Smooth muscle cell (in vitro differentiated cells): ENCODE results near the gene CHPT1. TPM values are rescaled to one million over a fixed set of nuclear protein-coding genes. Genes with fewer than 3 reads are reported as not detected.

ENCODE experiments used
- DNase-seq: peaks from one replicate; lab custom pipeline; 2025; ENCODE audit not compliant: unreplicated experiment; lab: John Stamatoyannopoulos, UW
- H2AFZ ChIP-seq: fragments of 200-600 bp; sonication (generic); 2 replicates; pipeline ENCODE4 v1.6.0; 2016; ENCODE audit warnings: antibody characterized with exemption, low read depth, mild to moderate bottlenecking
- H3F3A ChIP-seq: fragments of 200-600 bp; sonication (generic); 2 replicates; pipeline ENCODE4 v1.6.0; 2017; ENCODE audit warnings: antibody characterized with exemption, low read depth
- H3K27ac ChIP-seq: fragments of 200-600 bp; sonication (generic); 2 replicates; pipeline ENCODE4 v1.5.1; 2016; ENCODE audit warnings: low read depth, mild to moderate bottlenecking
- H3K27me3 ChIP-seq: fragments of 200-600 bp; sonication (generic); 2 replicates; pipeline ENCODE4 v1.6.1; 2016; ENCODE audit warnings: low read depth, mild to moderate bottlenecking
- H3K36me3 ChIP-seq: fragments of 200-600 bp; sonication (generic); 2 replicates; pipeline ENCODE4 v1.5.1; 2016; ENCODE audit warnings: low read depth
- H3K4me1 ChIP-seq: fragments of 200-600 bp; sonication (generic); 2 replicates; pipeline ENCODE4 v1.5.1; 2016; ENCODE audit warnings: low read depth
- H3K4me2 ChIP-seq: fragments of 200-600 bp; sonication (generic); 2 replicates; pipeline ENCODE4 v1.6.0; 2016; ENCODE audit warnings: mild to moderate bottlenecking
- H3K4me3 ChIP-seq: fragments of 200-600 bp; sonication (generic); 2 replicates; pipeline ENCODE4 v1.5.1; 2016; ENCODE audit warnings: mild to moderate bottlenecking
- H3K79me2 ChIP-seq: fragments of 200-600 bp; sonication (generic); 2 replicates; pipeline ENCODE4 v1.6.0; 2016; ENCODE audit warnings: low read depth, mild to moderate bottlenecking
- H3K9ac ChIP-seq: fragments of 200-600 bp; sonication (generic); 2 replicates; pipeline ENCODE4 v1.6.0; 2016; ENCODE audit warnings: low read depth
- H3K9me3 ChIP-seq: fragments of 200-600 bp; sonication (generic); replicated peaks from 2 replicates; pipeline ENCODE4 v1.5.1; 2016; ENCODE audit warnings: low read depth
- H4K20me1 ChIP-seq: fragments of 200-600 bp; sonication (generic); 2 replicates; pipeline ENCODE4 v1.6.0; 2016; ENCODE audit warnings: low read depth
- WGBS: methylation state at CpG from one replicate; pipeline ENCODE4 v1.1.7; 2016; ENCODE audit warnings: low lambda C conversion rate; 5-methylcytosine and 5-hydroxymethylcytosine counted together
- polyA plus RNA-seq: library from polyadenylated mRNA; unstranded; fragments of >200 nt; fragmentation: Nextera tagmentation; extraction: Ambion mirVana; gene quantifications from 2 replicates; pipeline ENCODE4 v1.2.1, GENCODE V29; 2016
- small RNA-seq: library from RNA; depleted of rRNA; stranded (forward); fragments of <200 nt; gene quantifications from one replicate; pipeline ENCODE3, GENCODE V24; 2014
- total RNA-seq: library from RNA; depleted of rRNA; stranded (reverse); fragments of >200 nt; gene quantifications from 2 replicates; pipeline ENCODE4 v1.2.3, GENCODE V29; 2014
- TF ChIP-seq, protein P1 (sequence below): fragments of 200-600 bp; sonication (generic); IDR thresholded peaks from 2 replicates; pipeline ENCODE4 v1.5.1; 2017; ENCODE audit warnings: borderline replicate concordance, mild to moderate bottlenecking, antibody characterized with exemption; ENCODE audit not compliant: insufficient read depth, poor library complexity, severe bottlenecking

CHPT1 gene
- total and polyA plus RNA-seq, 2 experiments from 2014 or later, result 21.7 to 40.5 TPM

DNA sequence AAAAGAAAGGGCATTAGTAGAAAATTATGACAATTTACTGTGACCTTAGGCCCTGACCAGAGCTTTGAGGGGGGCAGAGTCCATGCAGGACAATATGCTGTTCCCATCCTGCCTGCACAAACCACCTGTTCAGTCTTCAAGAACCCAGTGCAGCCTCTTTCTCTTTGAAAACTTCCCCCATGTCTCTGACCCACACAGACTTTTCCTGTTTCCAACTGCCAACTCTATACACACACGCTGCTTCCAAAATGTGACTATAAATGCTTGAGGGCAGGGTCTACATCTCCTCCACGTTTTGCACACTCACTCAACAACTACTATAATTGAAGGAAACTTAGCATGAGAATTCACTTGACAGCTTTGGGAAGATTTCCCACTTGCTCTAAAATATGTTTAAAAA lies 78.4 kb downstream of the CHPT1 start:
- no peak for DNase-seq
- no peaks in the 10 kb centered on the region for H3K27me3 ChIP-seq
- no peak overlapping the region for H3K4me2 ChIP-seq
- no peaks in the 10 kb centered on the region for H4K20me1 ChIP-seq
- no peaks in the 10 kb centered on the region for H3K9me3 ChIP-seq
- H2AFZ ChIP-seq, result no peak overlapping the region
- no peaks in the 10 kb centered on the region for H3K79me2 ChIP-seq
- WGBS, result 82% methylated on average over 2 of the region's 2 CpGs
- no peak overlapping the region for H3K27ac ChIP-seq
- TF ChIP-seq, protein P1, sequence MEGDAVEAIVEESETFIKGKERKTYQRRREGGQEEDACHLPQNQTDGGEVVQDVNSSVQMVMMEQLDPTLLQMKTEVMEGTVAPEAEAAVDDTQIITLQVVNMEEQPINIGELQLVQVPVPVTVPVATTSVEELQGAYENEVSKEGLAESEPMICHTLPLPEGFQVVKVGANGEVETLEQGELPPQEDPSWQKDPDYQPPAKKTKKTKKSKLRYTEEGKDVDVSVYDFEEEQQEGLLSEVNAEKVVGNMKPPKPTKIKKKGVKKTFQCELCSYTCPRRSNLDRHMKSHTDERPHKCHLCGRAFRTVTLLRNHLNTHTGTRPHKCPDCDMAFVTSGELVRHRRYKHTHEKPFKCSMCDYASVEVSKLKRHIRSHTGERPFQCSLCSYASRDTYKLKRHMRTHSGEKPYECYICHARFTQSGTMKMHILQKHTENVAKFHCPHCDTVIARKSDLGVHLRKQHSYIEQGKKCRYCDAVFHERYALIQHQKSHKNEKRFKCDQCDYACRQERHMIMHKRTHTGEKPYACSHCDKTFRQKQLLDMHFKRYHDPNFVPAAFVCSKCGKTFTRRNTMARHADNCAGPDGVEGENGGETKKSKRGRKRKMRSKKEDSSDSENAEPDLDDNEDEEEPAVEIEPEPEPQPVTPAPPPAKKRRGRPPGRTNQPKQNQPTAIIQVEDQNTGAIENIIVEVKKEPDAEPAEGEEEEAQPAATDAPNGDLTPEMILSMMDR, result no peak
- no peaks in the 10 kb centered on the region for H3K36me3 ChIP-seq
- no peaks in the 10 kb centered on the region for H3F3A ChIP-seq
- no peaks in the 10 kb centered on the region for H3K4me1 ChIP-seq
- no peak overlapping the region for H3K9ac ChIP-seq
- no peak overlapping the region for H3K4me3 ChIP-seq

DNA sequence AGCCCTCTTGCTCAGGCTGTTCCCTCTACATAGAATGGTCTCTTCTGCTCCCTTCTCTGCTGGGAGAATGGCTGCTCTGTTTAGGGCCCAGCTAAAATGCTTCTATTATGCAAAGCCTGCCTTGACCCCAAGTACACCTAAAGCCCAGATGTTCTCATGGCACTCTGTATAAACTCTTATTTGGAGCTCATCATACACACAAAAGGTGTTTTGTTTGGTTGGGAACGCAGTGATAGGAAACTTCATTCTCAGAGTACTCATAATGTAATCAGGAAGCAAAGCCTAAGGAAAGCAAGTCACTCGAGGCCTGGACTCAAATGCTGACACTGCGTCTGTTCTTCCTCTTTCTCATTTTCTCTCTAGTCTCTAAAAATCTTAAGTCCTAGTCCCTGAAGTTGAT lies 80.0 kb downstream of the CHPT1 start:
- no peaks in the 10 kb centered on the region for H3F3A ChIP-seq
- no peaks in the 10 kb centered on the region for H4K20me1 ChIP-seq
- no peak overlapping the region for H3K27ac ChIP-seq
- no peak for DNase-seq
- H3K27me3 ChIP-seq, result no peaks in the 10 kb centered on the region
- no peaks in the 10 kb centered on the region for H3K9me3 ChIP-seq
- H3K4me1 ChIP-seq, result no peaks in the 10 kb centered on the region
- no peak overlapping the region for H3K4me2 ChIP-seq
- TF ChIP-seq, protein P1, result no peak
- no peak overlapping the region for H3K4me3 ChIP-seq
- no peak overlapping the region for H2AFZ ChIP-seq
- no peaks in the 10 kb centered on the region for H3K79me2 ChIP-seq
- H3K36me3 ChIP-seq, result no peaks in the 10 kb centered on the region
- no peak overlapping the region for H3K9ac ChIP-seq
- 86% methylated on average over 3 of the region's 3 CpGs for WGBS

DNA sequence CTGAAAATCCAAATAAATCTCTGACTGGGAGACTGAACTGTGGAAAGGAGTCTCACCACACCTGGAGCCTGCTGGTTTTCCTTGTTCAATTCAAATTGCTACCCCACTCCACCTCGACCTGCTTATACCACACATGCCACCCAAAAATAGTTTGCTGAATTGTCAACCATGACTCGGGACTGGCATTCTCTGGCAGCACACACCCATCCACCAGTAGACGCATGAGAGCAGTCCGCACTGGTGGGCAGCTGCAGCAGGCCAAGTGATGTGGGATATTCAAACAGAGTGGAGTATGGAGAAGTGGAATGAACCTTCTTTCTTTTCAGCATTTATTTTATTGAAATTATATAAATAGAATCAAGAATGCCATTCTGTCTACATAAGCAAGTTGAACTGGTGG lies 80.5 kb downstream of the CHPT1 start:
- Histone ChIP-seq H3K27ac (no peak overlapping the region), H3K4me3 (no peak overlapping the region), H3K4me2 (no peak overlapping the region), H3K79me2 (no peaks in the 10 kb centered on the region), H3K9ac (no peak overlapping the region), H3K27me3 (no peaks in the 10 kb centered on the region), H2AFZ (no peak overlapping the region), H3K36me3 (no peaks in the 10 kb centered on the region), H3K4me1 (no peaks in the 10 kb centered on the region), H3K9me3 (no peaks in the 10 kb centered on the region), H3F3A (no peaks in the 10 kb centered on the region), H4K20me1 (no peaks in the 10 kb centered on the region)
- DNase-seq, result no peak
- WGBS, result 86% methylated on average over 4 of the region's 4 CpGs
- TF ChIP-seq, protein P1, result no peak

Small RNAs within 50 kb of the gene (small RNA-seq; reads per million reads assigned to genes)
- gene RNU6-101P, result not detected
- gene RNY1P16, result not detected

Other genes with a start within 250 kb of the CHPT1 start
- not detected in 2 replicates for gene SPIC, start 222.3 kb upstream of the CHPT1 start, total RNA-seq
- gene SPIC, start 222.3 kb upstream of the CHPT1 start, polyA plus RNA-seq, result not detected in 2 replicates
- gene MYBPC1, start 102.7 kb upstream of the CHPT1 start, total RNA-seq, result not detected in 2 replicates
- not detected in 2 replicates for gene MYBPC1, start 102.7 kb upstream of the CHPT1 start, polyA plus RNA-seq
- gene SYCP3, start 41.8 kb downstream of the CHPT1 start, total RNA-seq, result 0.27 and 3.6 TPM in 2 replicates
- gene SYCP3, start 41.8 kb downstream of the CHPT1 start, polyA plus RNA-seq, result 1.1 and 2.0 TPM in 2 replicates
- gene GNPTAB, start 133.3 kb downstream of the CHPT1 start, total RNA-seq, result 23.6 and 25.5 TPM in 2 replicates
- 9.8 and 17.9 TPM in 2 replicates for gene GNPTAB, start 133.3 kb downstream of the CHPT1 start, polyA plus RNA-seq
- gene DRAM1, start 179.9 kb downstream of the CHPT1 start, total RNA-seq, result 22.7 and 29.3 TPM in 2 replicates
- gene DRAM1, start 179.9 kb downstream of the CHPT1 start, polyA plus RNA-seq, result 29.5 and 31.2 TPM in 2 replicates